ENCODE results near the gene GIPC1. TPM values are rescaled to one million over a fixed set of nuclear protein-coding genes. Genes with fewer than 3 reads are reported as not detected.

The GIPC1 gene
- total RNA-seq, 1 donor from 2014 or later = 141 TPM

DNA sequence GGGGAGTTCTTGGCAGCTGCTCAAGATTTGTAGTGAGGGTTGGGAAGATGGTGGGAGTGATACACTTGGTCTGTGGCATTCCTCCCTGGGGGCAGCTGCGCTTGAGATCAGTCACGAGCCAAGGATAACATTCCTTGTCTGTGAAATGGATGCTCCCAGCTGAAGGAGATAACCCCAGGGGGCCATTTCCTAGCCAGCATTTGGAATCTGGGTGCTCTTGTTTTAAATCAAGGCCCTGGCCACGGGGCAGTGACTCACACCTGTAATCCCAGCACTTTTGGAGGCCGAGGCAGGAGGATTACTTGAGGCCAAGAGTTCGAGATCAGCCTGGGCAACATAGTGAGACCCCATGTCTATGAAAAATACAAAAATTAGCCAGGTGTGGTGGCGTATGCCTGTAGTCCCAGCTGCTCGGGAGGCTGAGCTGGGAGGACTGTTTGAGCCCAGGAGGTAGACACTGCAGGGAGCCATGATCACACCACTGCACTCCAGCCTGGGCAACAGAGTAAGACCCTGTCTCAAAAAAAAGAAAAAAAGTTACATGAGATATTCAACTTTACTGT is 58.3 kb downstream of the GIPC1 start:
- DNase-seq (ENCODE audit: low spot score) = no peak

DNA sequence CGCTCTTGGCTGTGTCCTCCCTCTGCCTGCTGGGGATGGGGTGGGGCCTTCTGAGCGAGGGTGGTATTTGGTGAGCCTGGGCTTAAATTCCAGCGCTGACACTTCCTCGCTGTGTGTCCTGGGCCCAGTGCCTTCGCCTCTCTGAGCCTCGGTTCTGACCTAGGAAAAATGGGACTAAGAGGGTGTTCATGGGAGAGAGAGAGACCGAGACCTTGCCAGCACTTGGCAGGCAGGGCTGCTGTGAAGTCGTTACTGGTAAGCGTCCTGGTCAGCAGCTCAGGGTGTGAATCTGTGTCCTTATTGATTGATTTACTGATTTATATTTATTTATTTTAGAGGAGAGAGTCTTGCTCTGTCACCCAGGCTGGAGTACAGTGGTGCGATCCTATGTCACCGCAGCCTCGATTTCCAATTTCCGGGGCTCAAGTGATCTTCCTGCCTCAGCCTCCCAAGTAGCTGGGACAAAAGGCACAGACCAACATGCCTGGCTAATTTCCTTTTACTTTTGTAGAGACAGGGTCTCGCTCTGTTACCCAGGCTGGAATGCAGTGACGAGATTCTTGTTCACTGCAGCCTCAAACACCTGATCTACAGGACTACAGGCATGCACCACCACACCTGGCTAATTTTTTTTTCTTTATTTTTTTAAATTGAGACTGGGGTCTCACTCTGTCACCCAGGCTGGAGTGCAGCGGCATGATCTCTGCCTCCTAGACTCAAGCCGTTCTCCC is 60.4 kb downstream of the GIPC1 start:
- DNase-seq (ENCODE audit: low spot score) = no peak

- no peak for DNase-seq (ENCODE audit: low spot score)
Observed at GRCh38 chr19:14434543-14435319, 61.2 kb downstream of the GIPC1 start.

DNA sequence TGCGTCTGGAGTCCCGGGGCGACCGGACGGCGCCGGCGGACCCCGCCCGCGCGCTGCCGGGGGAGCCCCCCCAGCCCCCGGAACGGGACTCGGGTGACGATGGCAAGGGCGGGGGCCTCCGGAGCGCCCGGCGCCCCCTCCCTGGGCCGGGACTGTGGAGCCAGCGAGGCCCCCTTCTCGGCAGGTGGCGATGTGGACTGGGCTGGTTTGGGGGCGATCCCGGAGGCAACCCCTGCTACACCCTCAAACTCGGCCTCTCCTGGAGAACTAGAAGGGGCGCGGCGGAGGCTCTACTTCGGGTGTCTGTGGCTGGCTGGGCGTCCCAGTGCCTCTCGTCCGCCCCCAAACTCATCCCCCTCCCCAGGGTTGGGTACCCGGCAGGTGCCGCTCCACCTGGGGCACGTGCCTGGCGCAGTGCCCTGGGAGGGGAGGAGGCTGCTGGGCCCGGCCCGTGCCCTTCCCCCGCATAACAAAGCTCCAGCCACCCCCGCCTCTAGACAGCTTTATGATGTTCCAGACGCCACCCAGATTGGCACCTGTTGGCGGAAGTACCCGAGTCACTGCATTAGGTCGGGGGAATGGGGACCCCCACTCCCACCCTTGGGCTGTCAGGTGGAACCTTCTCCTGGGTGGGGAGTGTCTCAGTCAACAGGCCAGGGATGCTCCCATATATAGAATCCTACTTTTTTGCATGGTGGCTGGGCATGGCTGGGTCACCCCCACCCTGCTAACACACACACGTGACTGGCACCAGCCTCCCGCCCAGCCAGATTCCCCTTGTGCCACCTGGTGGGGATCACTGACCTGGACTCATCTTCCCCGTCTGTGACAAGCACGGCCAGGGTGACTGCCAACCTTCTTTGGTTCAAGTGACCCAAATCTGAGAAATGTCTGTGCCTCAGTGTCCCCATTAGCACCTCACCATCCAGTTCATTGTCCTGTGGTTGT is 62.1 kb downstream of the GIPC1 start:
- DNase-seq (ENCODE audit: low spot score) = no peak

DNA sequence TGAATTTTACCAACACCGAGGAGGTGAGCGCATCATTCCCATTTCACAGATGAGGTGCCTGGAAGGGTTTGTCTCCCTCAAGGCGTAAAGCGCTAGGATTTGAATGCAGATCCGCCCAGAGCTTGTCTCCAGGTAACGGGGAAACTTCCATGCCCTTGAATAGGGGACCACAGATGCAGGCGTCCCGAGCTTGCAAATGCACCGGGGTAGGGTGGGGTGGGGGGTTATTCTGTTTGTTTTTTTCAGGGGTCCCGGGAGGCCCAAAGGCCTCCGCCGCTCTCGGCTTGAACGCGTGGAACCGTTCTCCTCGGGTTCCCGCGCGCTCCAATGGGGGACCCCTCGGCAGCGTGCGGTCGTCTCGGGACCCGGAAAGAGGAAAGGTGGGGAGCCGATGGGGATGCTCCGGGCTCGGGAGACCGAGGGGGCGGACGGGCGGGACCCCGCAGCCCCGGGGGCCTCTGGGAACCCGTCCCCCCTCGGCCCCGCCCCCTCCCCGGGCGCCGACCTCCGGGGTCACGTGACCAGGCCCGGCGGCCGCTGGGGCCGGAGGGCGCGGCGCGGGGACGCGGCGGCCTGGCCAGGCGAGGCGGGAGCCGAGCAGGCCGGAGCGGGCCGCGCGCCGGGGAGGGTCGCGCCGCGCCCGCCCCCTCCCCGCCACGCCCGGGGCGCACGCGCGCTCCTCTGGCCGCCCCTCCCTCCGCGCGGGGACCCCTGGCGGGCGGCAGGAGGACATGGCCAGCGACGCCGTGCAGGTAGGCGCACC is 63.0 kb downstream of the GIPC1 start, which contains the start of gene PKN1:
Gene PKN1 (plus strand): TSS at position 516 of the 763 bp plus-strand sequence. CDS start 216 bp downstream, at position 732.
- DNase-seq (ENCODE audit: low spot score) = no peak

GRCh38 chr19:14430712-14431111 is 65.2 kb downstream of the GIPC1 start:
- no peak for DNase-seq (ENCODE audit: low spot score)

- no peak for DNase-seq (ENCODE audit: low spot score)
Observed at GRCh38 chr19:14428882-14429416, 67.0 kb downstream of the GIPC1 start.

Other genes starting within 250 kb of the GIPC1 start
- gene ADGRE5, start 114.7 kb downstream of the GIPC1 start, total RNA-seq = 52.0 TPM
- 55.2 TPM for gene DDX39A, start 76.8 kb downstream of the GIPC1 start, total RNA-seq
- 51.7 TPM for gene PKN1, start 62.8 kb downstream of the GIPC1 start, total RNA-seq
- 3.0 TPM for gene PTGER1, start 20.8 kb downstream of the GIPC1 start, total RNA-seq
- gene DNAJB1, start 22.3 kb upstream of the GIPC1 start, total RNA-seq = 81.6 TPM
- gene TECR, start 33.5 kb upstream of the GIPC1 start, total RNA-seq = 104 TPM
- 169 TPM for gene NDUFB7, start 75.9 kb upstream of the GIPC1 start, total RNA-seq
- 0.26 TPM for gene CLEC17A, start 87.0 kb upstream of the GIPC1 start, total RNA-seq
- gene ADGRE3, start 178.7 kb upstream of the GIPC1 start, total RNA-seq = not detected
- 31.3 TPM for gene ZNF333, start 193.9 kb upstream of the GIPC1 start, total RNA-seq

Data from ureter (tissue), 1 donor.